Stimulated activated CD8-positive, alpha-beta memory T cell treated with anti-CD3 and anti-CD28 coated beads, Interleukin-15, amount 100 ng/mL, for 48 hours (primary cell): ENCODE data around the gene ADRA2C.

Experiments
- DNase-seq, 2 donors: peaks; one replicate each; pipeline ENCODE4 v3.0.0-alpha.2; 2020; ENCODE audit warnings: low read depth in 2 of 2

The ADRA2C gene

DNA sequence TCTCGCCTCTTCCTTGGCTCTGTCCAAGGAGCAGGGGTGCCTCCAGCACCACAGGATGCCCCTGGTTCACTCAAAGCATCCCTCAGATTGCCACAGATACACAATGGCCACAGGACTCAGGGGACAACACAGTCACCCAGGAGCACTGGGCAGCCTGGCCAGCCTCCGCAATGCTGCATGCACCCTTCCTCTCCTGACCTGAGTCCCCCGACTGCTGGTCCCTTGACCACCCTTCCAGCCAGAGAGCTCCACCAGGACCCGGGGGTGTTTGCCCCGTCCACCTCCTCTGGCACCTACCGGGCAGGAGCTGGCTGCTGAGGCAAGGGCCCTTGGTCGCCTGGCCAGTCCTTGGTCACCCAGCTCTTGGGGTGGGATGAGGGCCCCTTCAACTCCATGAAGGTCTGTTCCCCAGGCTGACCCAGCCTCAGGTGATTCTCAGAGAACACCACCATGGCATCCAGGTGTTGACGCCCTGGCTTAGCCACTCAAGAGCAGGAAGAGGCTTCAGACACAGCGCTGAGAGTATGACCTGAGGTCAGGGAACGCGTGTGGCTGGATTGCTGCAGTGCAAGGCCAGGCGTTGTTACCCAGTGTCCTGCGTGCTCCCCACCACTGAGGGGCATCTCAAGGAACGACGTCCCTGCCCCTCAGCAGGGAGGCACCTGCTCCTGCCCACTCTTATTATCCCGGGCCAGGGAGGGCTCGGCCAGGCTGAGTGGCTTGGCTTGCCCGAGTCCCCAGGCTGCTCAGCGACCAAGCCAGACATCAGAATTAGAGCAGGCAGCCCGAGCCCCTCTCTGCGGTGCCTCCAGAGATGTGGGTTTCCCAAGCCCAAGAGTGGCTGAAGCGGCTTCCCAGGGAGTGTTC, 10.2 kb downstream of the ADRA2C start:
- DNase-seq, result no peak

DNA sequence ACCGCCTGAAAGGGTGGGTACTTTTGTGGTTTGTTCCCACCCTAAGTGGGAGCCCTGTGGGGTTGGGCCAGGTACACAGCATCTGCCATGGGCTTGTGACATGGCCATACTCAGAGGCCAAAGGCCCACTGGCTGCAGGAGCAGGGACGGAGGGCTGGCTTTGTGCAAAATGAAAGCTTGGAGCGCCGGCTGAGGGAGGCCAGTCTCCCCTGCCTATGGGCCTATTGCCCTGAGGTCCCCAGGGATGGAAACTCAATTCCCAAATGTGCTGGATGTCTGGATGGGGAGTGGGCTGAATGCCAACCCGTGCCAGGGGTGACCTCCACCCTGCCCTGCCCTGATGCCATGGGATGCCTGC, 10.8 kb downstream of the ADRA2C start:
- DNase-seq, result no peak

DNA sequence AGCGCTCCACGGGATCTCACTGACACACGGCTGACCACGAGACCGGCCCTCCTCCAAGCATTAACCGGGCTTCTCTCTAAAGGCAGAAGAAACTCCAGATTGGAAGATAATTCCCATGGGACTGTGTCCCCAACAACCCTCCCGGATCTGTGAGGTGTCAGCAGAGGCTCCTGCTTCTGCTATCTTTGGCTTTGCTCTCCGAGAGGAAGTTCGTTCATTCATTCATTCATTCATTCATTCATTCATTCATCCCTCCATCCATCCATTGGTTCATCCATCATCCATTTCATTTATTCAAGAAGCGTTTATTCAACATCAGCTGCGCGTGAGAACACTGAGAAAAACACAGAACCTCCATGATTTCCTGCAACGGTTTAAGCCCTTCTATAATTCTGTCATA, 11.5 kb downstream of the ADRA2C start:
- no peak for DNase-seq

DNA sequence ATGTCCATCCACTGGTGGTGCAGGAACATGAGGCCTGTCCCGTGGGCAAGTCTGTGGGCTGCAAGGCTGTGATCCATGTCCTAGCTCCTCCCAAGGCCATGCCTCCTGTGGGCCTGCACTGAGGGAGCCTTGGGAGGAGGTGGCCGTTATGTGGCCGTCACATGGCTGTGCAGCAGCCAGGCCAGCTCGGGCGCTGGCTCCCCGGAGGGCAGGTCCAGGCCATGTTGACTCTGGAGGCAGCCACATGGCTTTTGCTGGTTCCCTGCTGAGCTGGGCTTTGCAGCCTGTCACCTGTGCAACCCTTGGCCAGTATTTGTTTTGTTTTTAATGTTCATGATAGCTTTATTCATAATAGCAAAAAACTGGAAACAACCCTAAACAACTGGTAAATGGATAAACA, 13.3 kb downstream of the ADRA2C start:
- no peak for DNase-seq

DNA sequence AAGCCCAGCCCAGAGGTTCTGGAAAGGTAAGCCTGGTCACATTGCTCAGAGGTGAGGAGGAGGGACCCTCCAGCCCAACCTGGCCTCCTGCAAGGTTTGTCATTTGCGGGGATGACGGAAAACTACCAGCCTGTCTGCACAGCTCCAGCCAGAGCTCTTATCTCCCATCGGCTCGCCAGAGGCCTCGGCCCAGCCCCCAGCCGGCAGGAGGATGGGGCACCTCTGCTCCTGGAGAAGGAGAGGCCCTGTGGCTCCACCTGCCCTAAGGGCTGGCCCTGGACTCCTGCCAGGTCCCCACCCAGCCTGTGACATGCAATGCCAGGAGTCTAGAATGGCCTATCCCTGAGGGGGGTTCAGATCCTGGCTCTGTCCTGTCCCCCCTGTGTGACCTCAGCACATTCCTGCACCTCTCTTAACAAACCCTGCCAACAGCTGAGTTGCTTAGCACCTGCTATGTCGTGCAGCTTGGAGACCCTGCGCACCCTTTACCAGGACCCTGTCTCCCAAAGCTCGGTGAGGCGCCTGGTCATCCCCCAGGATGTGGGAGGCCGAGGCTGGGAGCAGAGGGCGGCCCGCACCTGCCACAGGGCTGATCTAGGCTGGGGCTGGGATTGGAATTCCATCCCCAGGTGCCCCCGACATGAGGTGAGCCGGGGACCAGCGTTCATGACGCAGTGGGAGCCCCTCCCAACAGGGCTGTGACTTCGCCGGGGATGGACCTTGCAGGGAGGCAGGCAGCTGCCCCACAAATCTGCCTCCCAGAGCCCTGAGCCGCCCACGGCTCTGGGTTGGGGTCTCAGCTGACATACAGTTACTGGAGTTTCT, 14.4 kb downstream of the ADRA2C start:
- DNase-seq, result no peak

DNA sequence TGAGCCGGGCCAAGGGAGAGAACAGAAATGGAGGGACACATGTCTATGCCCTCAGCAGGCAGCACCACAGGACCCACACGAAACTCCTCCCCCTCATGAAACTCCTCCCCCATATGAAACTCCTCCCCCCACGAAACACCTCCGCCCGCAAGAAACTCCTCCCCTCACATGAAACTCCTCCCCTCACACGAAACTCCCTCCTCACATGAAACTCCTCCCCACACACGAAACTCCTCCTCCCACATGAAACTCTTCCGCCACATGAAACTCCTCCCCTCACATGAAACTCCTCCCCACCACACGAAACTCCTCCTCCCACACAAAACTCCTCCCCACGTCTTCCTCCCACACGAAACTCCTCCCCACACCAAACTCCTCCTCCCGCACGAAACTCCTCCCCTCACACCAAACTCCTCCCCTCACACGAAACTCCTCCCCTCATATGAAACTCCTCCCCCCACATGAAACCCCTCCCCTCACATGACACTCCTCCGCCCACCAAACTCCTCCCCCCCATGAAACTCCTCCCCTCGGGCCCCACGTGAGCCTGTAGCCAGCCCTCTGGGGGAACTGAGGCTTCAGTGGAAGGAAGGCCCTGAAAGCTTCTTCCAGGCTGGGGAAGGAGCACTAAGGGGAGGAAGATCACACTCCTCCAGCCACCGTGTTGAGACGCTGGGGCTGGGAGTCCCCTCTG, 15.2 kb downstream of the ADRA2C start:
- DNase-seq, result no peak

DNA sequence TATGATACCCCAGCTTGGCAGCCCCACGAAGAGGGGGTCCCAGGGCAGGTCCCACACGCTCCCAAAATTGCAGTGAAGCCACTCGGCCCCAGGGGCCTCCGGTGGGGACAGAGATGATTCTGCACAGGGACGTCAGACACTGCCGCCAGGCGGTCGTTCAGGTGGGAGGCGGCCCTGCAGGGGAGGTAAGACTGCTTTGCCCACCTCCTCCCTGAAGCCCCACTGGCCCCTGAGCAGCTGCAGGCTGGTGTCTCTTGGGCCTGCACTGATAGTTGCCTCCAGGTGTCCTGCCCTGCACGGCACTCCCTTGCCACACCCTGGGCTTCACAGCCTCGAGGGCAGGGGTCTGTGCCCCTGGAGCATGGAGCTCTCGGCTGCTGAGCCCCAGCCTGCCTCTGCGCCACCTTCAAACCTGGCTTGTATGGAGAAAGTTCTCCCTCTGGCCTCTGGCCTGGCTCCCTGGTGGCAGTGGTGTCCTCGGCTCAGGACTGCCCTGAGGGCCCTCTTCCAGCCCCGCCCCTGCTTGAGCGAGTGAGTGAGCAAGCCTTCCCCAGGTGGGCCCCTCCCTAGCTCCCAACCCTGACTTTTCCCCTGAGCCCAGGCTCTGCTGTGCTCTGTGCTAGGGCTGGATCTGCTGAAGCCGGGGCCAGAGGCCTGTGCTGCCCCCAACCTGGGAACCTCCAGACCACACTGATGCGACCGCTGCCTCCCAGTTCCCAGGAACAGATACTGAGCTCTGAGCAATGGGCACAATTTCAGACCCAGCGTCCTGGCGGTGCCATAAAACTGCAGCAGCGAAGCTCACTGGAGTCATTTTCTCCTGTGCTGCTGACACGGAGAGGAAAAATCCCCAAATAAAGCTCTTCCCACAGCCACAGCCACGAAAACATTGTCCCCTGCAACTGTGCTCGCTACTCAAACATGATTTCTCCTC, 16.1 kb downstream of the ADRA2C start:
- no peak for DNase-seq

DNA sequence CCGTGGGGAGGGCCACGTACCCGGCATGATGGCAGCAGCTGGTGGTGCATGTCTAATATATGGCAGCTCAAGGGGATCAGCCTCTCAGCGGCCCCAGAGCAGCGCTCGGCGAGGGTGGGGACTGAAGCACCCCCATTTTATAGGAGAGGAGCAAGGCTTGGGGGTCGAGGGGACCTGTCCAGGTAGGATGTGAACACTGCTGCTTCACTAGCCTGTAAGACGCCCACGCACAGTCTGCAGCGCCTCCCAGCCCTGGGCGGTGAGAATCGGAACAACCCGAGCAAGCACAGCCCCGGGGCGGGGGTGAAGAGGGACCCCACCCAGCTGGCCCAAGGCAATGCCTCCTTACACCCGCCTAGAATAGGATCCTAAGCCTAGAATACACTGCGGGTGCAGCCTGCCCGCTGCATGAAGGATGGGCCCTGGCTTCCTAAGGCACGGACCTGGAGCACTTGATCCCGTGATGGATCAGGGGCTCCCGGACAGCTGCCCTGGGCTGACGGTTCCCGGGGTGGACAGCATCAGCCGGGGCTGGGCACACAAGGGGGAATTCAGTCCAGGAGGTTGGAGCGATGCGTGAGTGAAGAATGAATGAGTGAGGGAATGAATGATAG, 17.6 kb downstream of the ADRA2C start:
- DNase-seq, result no peak

DNA sequence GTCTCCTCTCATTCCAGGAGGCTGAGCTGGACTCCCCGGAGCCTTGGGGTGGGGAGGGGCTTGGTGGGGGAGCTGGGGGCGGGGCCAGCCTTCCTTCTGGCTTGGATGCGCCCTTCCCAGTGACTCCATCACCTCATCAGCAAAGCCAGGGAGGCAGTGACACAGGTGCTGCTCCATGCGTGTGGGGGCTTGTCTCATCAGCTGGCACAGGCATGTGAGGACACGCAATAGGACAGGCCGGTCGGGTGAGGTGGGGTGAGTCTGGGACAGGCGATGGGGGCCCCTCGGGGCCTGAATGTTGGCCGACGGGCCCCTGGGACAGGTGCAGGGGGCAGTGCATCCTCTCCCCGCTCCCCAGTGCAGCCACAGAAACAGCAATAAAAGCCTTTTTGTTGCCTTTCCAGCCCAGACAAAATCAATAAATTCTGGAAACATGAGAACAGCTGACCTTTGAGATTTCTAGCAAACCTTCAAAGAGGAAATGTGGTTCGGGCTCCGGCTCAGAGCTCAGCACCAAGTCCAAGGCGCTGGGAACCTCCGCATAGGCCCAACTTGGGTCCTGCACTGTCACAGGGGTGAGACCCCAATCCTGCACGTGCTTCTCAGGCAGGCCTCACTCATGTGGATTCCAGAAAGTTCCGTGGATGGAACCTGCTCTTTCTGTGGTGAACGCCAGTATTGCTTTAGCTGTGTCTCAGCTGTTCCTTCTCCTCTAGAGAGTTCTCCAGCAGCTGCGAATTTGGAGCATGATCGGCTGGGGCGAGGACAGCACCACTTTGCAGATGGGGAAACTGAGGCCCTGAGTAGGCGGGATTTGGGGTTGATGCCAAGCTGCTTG, 18.5 kb downstream of the ADRA2C start:
- no peak for DNase-seq

DNA sequence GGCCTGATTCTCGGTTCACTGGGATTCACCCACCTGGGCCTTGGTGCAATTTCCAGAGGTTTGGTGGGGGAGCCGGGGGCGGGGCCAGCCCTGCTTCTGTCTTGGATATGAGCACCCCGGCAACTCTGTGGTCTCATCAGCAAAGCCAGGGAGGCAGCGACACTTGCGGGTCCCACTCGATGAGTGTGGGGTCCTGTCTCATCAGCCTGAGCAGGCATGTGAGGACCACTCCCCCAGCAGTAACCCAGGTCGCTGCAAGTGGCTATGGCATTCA, 19.0 kb downstream of the ADRA2C start:
- DNase-seq, result no peak

DNA sequence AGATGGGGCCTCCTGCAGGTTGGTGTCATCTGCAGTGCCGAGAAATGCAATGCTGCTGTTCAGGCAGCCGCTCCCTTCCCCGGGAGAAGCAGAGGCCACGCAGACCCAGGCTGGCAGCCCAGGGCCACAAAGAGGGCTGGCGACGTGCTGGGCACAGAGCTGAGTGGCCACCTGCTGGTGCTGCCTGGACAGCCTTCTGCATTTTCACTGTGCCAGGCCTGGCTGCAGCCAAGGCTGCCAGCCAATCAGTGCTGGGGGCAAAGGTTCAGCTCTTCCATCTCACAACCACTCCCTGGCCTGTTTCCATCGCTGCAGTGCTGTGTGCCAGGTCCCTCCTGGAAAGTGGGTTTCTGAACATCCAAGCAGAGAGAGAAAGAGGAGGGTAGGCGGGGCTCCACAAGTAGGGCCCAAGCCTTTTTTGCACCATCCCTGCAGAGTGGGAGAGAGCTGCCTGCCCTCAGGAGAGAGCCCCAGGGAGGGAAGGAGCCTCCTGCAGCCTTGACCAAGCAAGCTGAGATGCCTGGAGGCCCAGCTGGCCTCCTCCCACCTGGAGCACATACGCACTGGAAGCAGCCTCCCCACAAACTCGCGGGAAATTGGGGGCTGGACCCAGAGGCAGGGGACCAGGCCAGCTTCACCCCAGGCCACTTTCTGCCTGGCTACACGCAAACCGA, 20.1 kb downstream of the ADRA2C start:
- DNase-seq, result no peak

DNA sequence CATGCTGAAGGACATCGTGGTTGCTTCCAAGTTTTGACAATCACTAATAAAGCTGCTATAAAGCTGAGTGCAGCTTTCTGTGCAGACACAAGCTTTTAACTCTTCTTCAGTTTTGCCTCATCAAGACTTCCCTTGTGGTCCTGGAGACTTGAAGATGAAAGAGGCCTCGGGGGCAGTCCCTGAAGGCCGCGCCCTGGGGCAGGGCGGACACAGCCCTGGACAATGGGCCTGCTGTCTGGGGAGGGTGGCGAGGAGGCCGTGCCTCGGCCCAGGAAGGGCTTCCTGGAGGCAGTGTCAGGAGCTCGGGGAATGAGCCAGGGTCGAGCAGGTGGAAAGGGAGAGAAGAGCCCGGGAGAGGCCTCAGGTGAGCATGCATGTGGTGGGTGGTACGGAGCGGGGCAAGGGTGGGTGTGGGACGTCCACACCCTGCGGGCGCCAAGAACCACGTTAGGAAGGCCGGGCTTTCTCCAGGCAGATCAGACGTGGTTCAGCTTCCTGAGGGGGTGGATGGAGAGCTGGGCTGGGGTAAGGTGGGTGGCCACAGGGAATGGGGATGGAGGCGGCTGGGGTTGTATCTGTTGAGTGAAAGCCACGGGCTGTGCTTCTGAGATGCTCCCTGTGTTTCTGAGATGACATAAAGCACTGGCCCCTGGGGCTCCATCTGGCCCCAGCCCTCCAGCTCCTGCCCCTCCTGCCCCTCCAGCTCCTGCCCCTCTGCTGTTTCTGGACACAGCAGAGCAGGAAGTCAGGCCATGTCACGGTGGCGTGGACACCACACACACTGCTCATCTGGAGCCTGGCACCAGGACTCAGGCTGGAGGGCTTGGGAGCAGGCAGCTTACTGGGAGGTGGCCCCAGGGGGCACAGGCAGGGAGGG, 21.5 kb downstream of the ADRA2C start:
- DNase-seq, result no peak

DNA sequence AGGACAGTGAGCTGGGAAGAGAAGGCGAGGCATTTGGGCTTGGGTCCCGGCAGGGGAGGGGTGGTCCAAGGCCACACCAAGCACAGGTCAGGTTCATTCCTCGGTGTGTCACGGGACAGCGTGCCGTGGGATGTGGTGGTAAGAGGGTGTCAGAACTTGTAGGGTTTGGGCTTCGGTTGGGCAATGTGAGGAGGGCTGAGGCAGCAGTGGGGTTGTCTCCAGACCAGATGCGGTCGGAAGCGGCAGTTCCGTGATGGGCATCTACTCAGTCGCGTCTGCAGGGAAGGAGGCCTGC, 22.1 kb downstream of the ADRA2C start:
- no peak for DNase-seq

DNA sequence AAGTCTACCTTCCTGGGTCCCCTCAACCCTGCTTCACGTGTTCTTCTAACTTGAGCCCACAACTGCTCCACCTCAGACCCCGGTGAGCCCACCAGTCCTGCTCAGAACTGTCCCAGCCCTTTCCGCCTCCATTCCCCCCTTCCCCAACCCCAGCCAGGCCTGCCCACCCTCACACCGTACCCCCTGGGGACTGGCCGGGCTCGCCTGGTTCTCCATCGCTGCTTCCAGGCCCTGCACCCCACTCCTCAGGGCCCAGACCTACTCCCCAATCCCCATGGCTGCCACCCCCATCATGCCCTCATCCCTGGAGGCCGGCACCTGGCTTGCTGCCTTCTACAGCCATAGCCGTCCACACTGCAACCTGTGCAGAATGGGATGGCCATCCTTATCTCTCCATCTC, 23.4 kb downstream of the ADRA2C start:
- DNase-seq, result no peak

DNA sequence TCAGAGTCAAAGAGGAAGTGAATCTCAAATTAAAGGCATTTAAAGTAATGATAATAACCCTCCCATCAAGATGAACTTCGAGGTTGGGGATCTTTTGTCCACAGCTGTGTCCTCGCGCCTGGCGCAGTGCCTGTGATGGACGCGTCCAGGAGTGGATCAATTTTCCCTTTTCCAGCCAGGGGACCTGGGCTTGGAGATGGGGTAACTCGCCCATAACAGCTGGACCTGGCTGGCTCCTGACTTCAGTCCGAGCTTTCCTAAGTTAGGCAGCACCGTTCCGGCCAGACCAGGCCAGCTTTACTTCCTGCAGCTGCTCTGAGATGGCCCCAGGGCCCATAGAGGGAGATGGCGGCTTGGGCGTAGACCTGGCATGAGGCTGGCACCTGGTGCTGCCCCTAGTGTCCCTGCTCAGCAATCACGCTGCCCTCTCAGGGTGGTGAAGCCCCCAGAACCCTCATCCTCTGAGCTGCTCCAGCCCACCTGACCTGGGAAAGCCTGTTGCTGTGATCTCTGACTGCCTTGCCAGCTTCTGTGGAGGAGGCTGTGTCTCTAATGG, 23.9 kb downstream of the ADRA2C start:
- DNase-seq, result no peak

DNA sequence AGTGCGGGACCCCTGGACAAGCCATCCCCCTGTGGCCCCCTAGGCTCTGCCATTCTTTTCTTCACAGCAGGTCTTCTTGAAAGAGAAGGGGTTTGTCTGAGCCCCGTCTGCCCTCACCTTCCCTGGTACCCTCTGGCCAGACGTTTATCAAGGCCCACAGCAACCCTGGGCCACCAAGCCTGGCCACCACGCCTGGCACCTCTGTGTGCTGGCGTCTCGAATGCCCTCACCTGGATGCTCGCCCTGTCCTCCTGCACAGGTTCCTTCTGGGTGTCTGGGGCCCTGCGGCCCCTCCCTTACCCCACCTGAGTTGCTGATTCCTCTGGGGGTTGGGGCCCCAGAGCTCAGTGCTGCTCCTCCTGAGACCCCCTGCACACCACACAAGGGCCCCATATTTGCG, 25.1 kb downstream of the ADRA2C start:
- DNase-seq, result no peak

DNA sequence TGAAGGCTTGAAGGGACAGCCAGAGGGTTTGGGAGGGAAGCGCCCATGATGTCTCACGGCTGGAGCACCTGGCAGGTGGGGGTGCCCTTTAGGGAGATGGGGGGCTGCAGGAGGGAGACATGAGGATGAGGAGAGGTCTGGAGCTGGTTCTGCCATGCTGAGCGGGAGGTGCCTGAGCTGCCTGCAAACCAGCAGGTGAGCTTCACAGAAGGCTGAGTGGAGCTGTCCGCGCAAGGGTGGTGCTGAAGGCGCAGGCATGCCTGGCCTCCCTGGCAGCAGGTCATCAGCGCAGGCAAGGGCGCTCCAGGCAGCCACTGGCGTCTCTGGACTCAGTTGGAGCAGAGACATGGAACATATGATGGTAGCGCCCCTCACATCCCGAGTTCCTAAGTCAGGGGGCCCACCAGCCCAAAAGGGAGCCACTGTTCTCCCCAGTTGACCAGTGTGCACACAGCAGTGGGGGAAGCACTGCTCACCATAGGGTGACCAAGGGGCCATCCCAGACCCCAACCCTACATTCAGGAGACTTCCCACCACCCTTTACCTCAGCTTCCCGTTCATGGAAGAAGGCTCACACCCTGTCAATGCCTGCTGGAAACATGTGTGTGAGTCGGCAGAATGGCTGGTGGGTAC, 25.8 kb downstream of the ADRA2C start:
- no peak for DNase-seq

DNA sequence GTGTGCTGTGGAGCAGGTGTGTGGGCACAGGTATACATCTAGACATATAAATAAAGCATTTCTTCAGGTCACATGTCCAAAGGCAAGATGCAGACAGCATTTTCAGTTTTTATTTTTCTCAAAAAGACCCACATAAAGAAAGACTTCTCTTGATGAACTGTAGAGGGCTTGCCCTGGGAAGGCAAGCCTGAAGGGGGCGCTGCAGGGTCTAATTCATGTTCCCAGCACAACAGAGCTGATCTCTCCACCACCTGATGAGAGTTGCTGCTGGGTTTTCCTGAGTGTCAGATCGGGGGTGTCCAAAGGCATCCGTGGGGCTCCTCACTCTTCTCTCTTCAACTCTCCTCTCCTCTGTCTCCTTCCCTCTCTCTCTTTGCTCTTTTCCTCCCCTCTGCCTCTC, 26.6 kb downstream of the ADRA2C start:
- no peak for DNase-seq
